ENCODE results near the gene CTNNA2. TPM values are rescaled to one million over a fixed set of nuclear protein-coding genes. Genes with fewer than 3 reads are reported as not detected.

CTNNA2 gene
- total RNA-seq, 4 donors from 2014 or later: not detected

GRCh38 chr2:80547344-80547743, 1034.5 kb downstream of the CTNNA2 start:
- TF ChIP-seq CTCF (IDR thresholded peaks at IDR 0.05; ENCODE audit: low read depth): no peak

GRCh38 chr2:80548469-80548868, 1035.6 kb downstream of the CTNNA2 start:
- no peak for TF ChIP-seq CTCF (IDR thresholded peaks at IDR 0.05; ENCODE audit: low read depth)

GRCh38 chr2:80549901-80550300, 1037.0 kb downstream of the CTNNA2 start:
- no peak for TF ChIP-seq CTCF (IDR thresholded peaks at IDR 0.05; ENCODE audit: low read depth)

- no peak for TF ChIP-seq CTCF (IDR thresholded peaks at IDR 0.05; ENCODE audit: low read depth)
Observed at GRCh38 chr2:80560326-80560725, 1047.5 kb downstream of the CTNNA2 start.

GRCh38 chr2:80568011-80568410, 1055.2 kb downstream of the CTNNA2 start:
- TF ChIP-seq CTCF (IDR thresholded peaks at IDR 0.05; ENCODE audit: low read depth): no peak

GRCh38 chr2:80573167-80573566, 1060.3 kb downstream of the CTNNA2 start:
- no peak for TF ChIP-seq CTCF (IDR thresholded peaks at IDR 0.05; ENCODE audit: low read depth)

- TF ChIP-seq CTCF (IDR thresholded peaks at IDR 0.05; ENCODE audit: low read depth): no peak
Observed at GRCh38 chr2:80573950-80574349, 1061.1 kb downstream of the CTNNA2 start.

Data from subcutaneous adipose tissue (tissue), 4 donors.